Stimulated activated memory B cell treated with anti-CD40 and anti-IgM and Interleukin-4, amounts not matched to agents 10 μg/mL and 1 μg/mL and 100 μg/mL, for 72 hours (primary cell): Measurements from ENCODE around the gene TADA1.
A peak's percentile ranks its signal among the peaks of the same experiment; 100 is the strongest.
"Not testable (repeated sequence)": the region's sequence is repeated elsewhere in the genome, so short reads cannot be mapped to it uniquely, and the experiment has no call there.

Source experiments
- ATAC-seq: fragments of 150-1000 bp; cut with Tn5 transposase; 2 replicates; pipeline ENCODE4 v1.10.0; 2021
- H3K27ac Mint-ChIP-seq: one replicate; pipeline ENCODE4 v1.8.0; 2022; ENCODE audit warnings: mild to moderate bottlenecking, mixed read lengths
- H3K27me3 Mint-ChIP-seq: one replicate; pipeline ENCODE4 v1.8.0; 2022; ENCODE audit warnings: mixed read lengths
- H3K36me3 Mint-ChIP-seq: one replicate; pipeline ENCODE4 v1.8.0; 2022; ENCODE audit warnings: mixed read lengths
- H3K4me1 Mint-ChIP-seq: one replicate; pipeline ENCODE4 v1.8.0; 2022; ENCODE audit warnings: mixed read lengths
- H3K4me3 Mint-ChIP-seq: one replicate; pipeline ENCODE4 v1.8.0; 2022; ENCODE audit warnings: mild to moderate bottlenecking, moderate library complexity, mixed read lengths
- H3K9me3 Mint-ChIP-seq: one replicate; pipeline ENCODE4 v1.8.0; 2022; ENCODE audit warnings: mixed read lengths

Gene TADA1

GRCh38 chr1:166906647-166907046, 30.6 kb upstream of the TADA1 start:
- Mint-ChIP-seq H3K27me3 (no peaks in the 10 kb centered on the region), H3K4me3 (no peak overlapping the region), H3K36me3 (no peaks in the 10 kb centered on the region), H3K9me3 (peaks cover 1% of the 10 kb centered on the region), H3K27ac (no peak overlapping the region), H3K4me1 (peaks cover 31% of the 10 kb centered on the region)
- ATAC-seq = no peak

GRCh38 chr1:166905900-166906299, 29.8 kb upstream of the TADA1 start:
- Mint-ChIP-seq H3K27me3 (no peaks in the 10 kb centered on the region), H3K4me1 (peaks cover 31% of the 10 kb centered on the region), H3K9me3 (no peaks in the 10 kb centered on the region), H3K4me3 (no peak overlapping the region), H3K36me3 (no peaks in the 10 kb centered on the region), H3K27ac (no peak overlapping the region)
- no peak for ATAC-seq

- H3K27ac Mint-ChIP-seq = no peak overlapping the region
- ATAC-seq = no peak
- no peaks in the 10 kb centered on the region for H3K36me3 Mint-ChIP-seq
- H3K4me3 Mint-ChIP-seq = no peak overlapping the region
- no peaks in the 10 kb centered on the region for H3K9me3 Mint-ChIP-seq
- H3K27me3 Mint-ChIP-seq = no peaks in the 10 kb centered on the region
- peaks cover 26% of the 10 kb centered on the region for H3K4me1 Mint-ChIP-seq
These were observed 29.1 kb upstream of the TADA1 start for GRCh38 chr1:166905136-166905535.

- Mint-ChIP-seq H3K27ac (no peak overlapping the region), H3K4me1 (peaks cover 25% of the 10 kb centered on the region), H3K27me3 (no peaks in the 10 kb centered on the region), H3K36me3 (no peaks in the 10 kb centered on the region), H3K9me3 (peaks cover 2% of the 10 kb centered on the region), H3K4me3 (no peak overlapping the region)
- ATAC-seq = no peak
These were observed 27.2 kb upstream of the TADA1 start for GRCh38 chr1:166903232-166903631.

GRCh38 chr1:166902279-166902678, 26.2 kb upstream of the TADA1 start:
- Mint-ChIP-seq H3K4me3 (no peak overlapping the region), H3K27me3 (no peaks in the 10 kb centered on the region), H3K36me3 (no peaks in the 10 kb centered on the region), H3K4me1 (peaks cover 18% of the 10 kb centered on the region), H3K27ac (no peak overlapping the region), H3K9me3 (peaks cover 6% of the 10 kb centered on the region)
- ATAC-seq = no peak

GRCh38 chr1:166900987-166901386, 24.9 kb upstream of the TADA1 start:
- Mint-ChIP-seq H3K4me3 (no peak overlapping the region), H3K36me3 (peaks cover 3% of the 10 kb centered on the region), H3K4me1 (peaks cover 18% of the 10 kb centered on the region), H3K27ac (no peak overlapping the region), H3K27me3 (peaks cover 5% of the 10 kb centered on the region), H3K9me3 (peaks cover 12% of the 10 kb centered on the region)
- ATAC-seq = no peak

GRCh38 chr1:166899769-166900168, 23.7 kb upstream of the TADA1 start:
- H3K9me3 Mint-ChIP-seq = peaks cover 12% of the 10 kb centered on the region
- peaks cover 15% of the 10 kb centered on the region for H3K27me3 Mint-ChIP-seq
- no peak for ATAC-seq
- no peak overlapping the region for H3K27ac Mint-ChIP-seq
- peaks cover 18% of the 10 kb centered on the region for H3K4me1 Mint-ChIP-seq
- no peak overlapping the region for H3K4me3 Mint-ChIP-seq
- H3K36me3 Mint-ChIP-seq = peaks cover 5% of the 10 kb centered on the region

- no peaks in the 10 kb centered on the region for H3K4me1 Mint-ChIP-seq
- ATAC-seq = no peak
- no peak overlapping the region for H3K4me3 Mint-ChIP-seq
- peaks cover 5% of the 10 kb centered on the region for H3K36me3 Mint-ChIP-seq
- peaks cover 22% of the 10 kb centered on the region for H3K27me3 Mint-ChIP-seq
- H3K9me3 Mint-ChIP-seq = peaks cover 12% of the 10 kb centered on the region
- no peak overlapping the region for H3K27ac Mint-ChIP-seq
These were observed 19.7 kb upstream of the TADA1 start for GRCh38 chr1:166895766-166896165.

GRCh38 chr1:166889776-166890175, 13.7 kb upstream of the TADA1 start:
- no peaks in the 10 kb centered on the region for H3K9me3 Mint-ChIP-seq
- no peak overlapping the region for H3K27ac Mint-ChIP-seq
- no peak overlapping the region for H3K4me3 Mint-ChIP-seq
- no peaks in the 10 kb centered on the region for H3K36me3 Mint-ChIP-seq
- H3K27me3 Mint-ChIP-seq = peaks cover 20% of the 10 kb centered on the region
- no peak for ATAC-seq
- H3K4me1 Mint-ChIP-seq = peaks cover 5% of the 10 kb centered on the region

- H3K9me3 Mint-ChIP-seq = no peaks in the 10 kb centered on the region
- no peak for ATAC-seq
- peaks cover 25% of the 10 kb centered on the region for H3K27me3 Mint-ChIP-seq
- H3K4me1 Mint-ChIP-seq = peaks cover 15% of the 10 kb centered on the region
- no peak overlapping the region for H3K27ac Mint-ChIP-seq
- H3K4me3 Mint-ChIP-seq = no peak overlapping the region
- H3K36me3 Mint-ChIP-seq = no peaks in the 10 kb centered on the region
These were observed 12.5 kb upstream of the TADA1 start for GRCh38 chr1:166888373-166889111.

- H3K27me3 Mint-ChIP-seq = peaks cover 29% of the 10 kb centered on the region
- H3K4me1 Mint-ChIP-seq = peaks cover 15% of the 10 kb centered on the region
- ATAC-seq = no peak
- no peak overlapping the region for H3K27ac Mint-ChIP-seq
- H3K9me3 Mint-ChIP-seq = no peaks in the 10 kb centered on the region
- no peak overlapping the region for H3K4me3 Mint-ChIP-seq
- no peaks in the 10 kb centered on the region for H3K36me3 Mint-ChIP-seq
These were observed 8.9 kb upstream of the TADA1 start for GRCh38 chr1:166884971-166885370.

GRCh38 chr1:166884040-166884642, 8.1 kb upstream of the TADA1 start:
- Mint-ChIP-seq H3K27ac (no peak overlapping the region), H3K9me3 (no peaks in the 10 kb centered on the region), H3K27me3 (peaks cover 29% of the 10 kb centered on the region), H3K4me1 (peaks cover 15% of the 10 kb centered on the region), H3K4me3 (no peak overlapping the region), H3K36me3 (no peaks in the 10 kb centered on the region)
- ATAC-seq = peak; percentile 74

- Mint-ChIP-seq H3K36me3 (no peaks in the 10 kb centered on the region), H3K4me1 (peaks cover 15% of the 10 kb centered on the region), H3K27ac (no peak overlapping the region), H3K27me3 (peaks cover 29% of the 10 kb centered on the region), H3K9me3 (no peaks in the 10 kb centered on the region), H3K4me3 (no peak overlapping the region)
- no peak for ATAC-seq
These were observed 6.8 kb upstream of the TADA1 start for GRCh38 chr1:166882893-166883292.

GRCh38 chr1:166878173-166878917, 2.3 kb upstream of the TADA1 start:
- not testable (repeated sequence) for H3K9me3 Mint-ChIP-seq, H3K36me3 Mint-ChIP-seq, H3K4me3 Mint-ChIP-seq, ATAC-seq, H3K27ac Mint-ChIP-seq, H3K27me3 Mint-ChIP-seq
- peaks cover 21% of the 10 kb centered on the region for H3K4me1 Mint-ChIP-seq

GRCh38 chr1:166876540-166876838, 425 bp upstream of the TADA1 start:
- ATAC-seq = no peak
- no peaks in the 10 kb centered on the region for H3K27me3 Mint-ChIP-seq
- peaks cover 36% of the 10 kb centered on the region for H3K4me1 Mint-ChIP-seq

GRCh38 chr1:166875302-166875733, 746 bp downstream of the TADA1 start:
- no peaks in the 10 kb centered on the region for H3K36me3 Mint-ChIP-seq
- peaks cover 36% of the 10 kb centered on the region for H3K4me1 Mint-ChIP-seq
- no peaks in the 10 kb centered on the region for H3K27me3 Mint-ChIP-seq
- peak overlapping the region; percentile 84 for H3K27ac Mint-ChIP-seq
- no peaks in the 10 kb centered on the region for H3K9me3 Mint-ChIP-seq
- H3K4me3 Mint-ChIP-seq = peak overlapping the region; percentile 84
- no peak for ATAC-seq

More at GRCh38 chr1:166876540-166876838, 425 bp upstream of the TADA1 start:
- peak overlapping the region; percentile 84 for H3K27ac Mint-ChIP-seq
- H3K9me3 Mint-ChIP-seq = no peaks in the 10 kb centered on the region
- no peaks in the 10 kb centered on the region for H3K36me3 Mint-ChIP-seq
- peak overlapping the region; percentile 84 for H3K4me3 Mint-ChIP-seq
